ENCODE results near the gene PTPRN2. TPM values are rescaled to one million over a fixed set of nuclear protein-coding genes. Genes with fewer than 3 reads are reported as not detected.

The PTPRN2 gene
- total RNA-seq, 1 donor from 2014 or later: 32.2 TPM

- Mint-ChIP-seq H3K27me3 (ENCODE audit: low read depth) (no peaks in the 10 kb centered on the region), H3K4me1 (peaks cover 31% of the 10 kb centered on the region), H3K36me3 (ENCODE audit: low read depth) (no peaks in the 10 kb centered on the region), H3K27ac (ENCODE audit: unreplicated experiment) (no peak overlapping the region), H3K9me3 (no peaks in the 10 kb centered on the region), H3K4me3 (no peak overlapping the region)
- no peak for DNase-seq (ENCODE audit: low read depth, low spot score)
- no peak for TF ChIP-seq CTCF (conservative IDR thresholded peaks at IDR 0.05)
Measured at GRCh38 chr7:158005531-158005930, 582.1 kb downstream of the PTPRN2 start.

GRCh38 chr7:158004123-158004490 is 583.5 kb downstream of the PTPRN2 start:
- peaks cover 28% of the 10 kb centered on the region for H3K4me1 Mint-ChIP-seq
- no peaks in the 10 kb centered on the region for H3K9me3 Mint-ChIP-seq
- DNase-seq (ENCODE audit: low read depth, low spot score): no peak
- no peak overlapping the region for H3K4me3 Mint-ChIP-seq
- H3K27ac Mint-ChIP-seq (ENCODE audit: unreplicated experiment): no peak overlapping the region
- no peaks in the 10 kb centered on the region for H3K27me3 Mint-ChIP-seq (ENCODE audit: low read depth)
- H3K36me3 Mint-ChIP-seq (ENCODE audit: low read depth): no peaks in the 10 kb centered on the region
- TF ChIP-seq CTCF (conservative IDR thresholded peaks at IDR 0.05): no peak

- no peak for DNase-seq (ENCODE audit: low read depth, low spot score)
Measured at GRCh38 chr7:158003441-158004122, 584.0 kb downstream of the PTPRN2 start.

GRCh38 chr7:158002486-158003080 is 585.0 kb downstream of the PTPRN2 start:
- H3K36me3 Mint-ChIP-seq (ENCODE audit: low read depth): no peaks in the 10 kb centered on the region
- H3K9me3 Mint-ChIP-seq: no peaks in the 10 kb centered on the region
- no peaks in the 10 kb centered on the region for H3K27me3 Mint-ChIP-seq (ENCODE audit: low read depth)
- TF ChIP-seq CTCF (conservative IDR thresholded peaks at IDR 0.05): no peak
- H3K4me3 Mint-ChIP-seq: no peak overlapping the region
- no peak for DNase-seq (ENCODE audit: low read depth, low spot score)
- peaks cover 15% of the 10 kb centered on the region for H3K4me1 Mint-ChIP-seq
- no peak overlapping the region for H3K27ac Mint-ChIP-seq (ENCODE audit: unreplicated experiment)

More at GRCh38 chr7:158003441-158004122, 584.0 kb downstream of the PTPRN2 start:
- Mint-ChIP-seq H3K27me3 (ENCODE audit: low read depth) (no peaks in the 10 kb centered on the region), H3K36me3 (ENCODE audit: low read depth) (no peaks in the 10 kb centered on the region), H3K9me3 (no peaks in the 10 kb centered on the region), H3K27ac (ENCODE audit: unreplicated experiment) (no peak overlapping the region), H3K4me3 (no peak overlapping the region), H3K4me1 (peaks cover 24% of the 10 kb centered on the region)
- no peak for TF ChIP-seq CTCF (conservative IDR thresholded peaks at IDR 0.05)

DNA sequence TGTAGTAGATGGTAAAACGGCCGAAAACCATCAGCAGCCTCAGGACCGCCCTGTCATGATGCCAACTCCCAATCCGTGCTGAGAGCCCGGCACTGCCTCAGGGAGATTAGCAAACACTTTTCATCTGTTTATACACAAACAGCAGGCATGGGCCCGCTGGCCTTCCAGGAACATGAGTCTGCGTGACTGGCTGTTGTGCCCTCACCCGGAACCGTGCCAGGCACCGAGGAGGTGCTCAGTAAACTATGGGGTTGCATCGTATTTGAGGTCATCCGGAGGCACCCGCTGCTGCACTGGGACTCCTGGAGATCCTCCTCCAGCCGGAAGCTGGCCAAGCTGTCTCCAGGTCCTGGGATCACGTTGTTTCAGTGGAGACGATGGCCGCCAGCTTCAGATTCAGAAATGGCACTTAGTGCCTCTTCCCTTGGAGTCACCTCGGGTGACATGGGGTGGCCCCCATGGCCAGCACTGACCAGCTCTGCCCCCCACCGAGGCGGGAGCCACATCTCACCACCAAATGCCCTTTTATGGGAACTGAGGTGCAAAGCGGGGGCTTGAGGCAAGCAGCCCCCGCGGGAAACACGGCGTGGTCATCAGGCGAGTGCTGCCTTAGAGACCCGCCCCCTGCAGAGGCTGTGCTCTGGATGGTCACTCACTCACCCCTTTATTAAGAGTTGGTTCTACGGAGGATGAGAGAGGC is 585.9 kb downstream of the PTPRN2 start:
- Mint-ChIP-seq H3K36me3 (ENCODE audit: low read depth) (no peaks in the 10 kb centered on the region), H3K9me3 (no peaks in the 10 kb centered on the region), H3K27me3 (ENCODE audit: low read depth) (no peaks in the 10 kb centered on the region), H3K4me3 (no peak overlapping the region), H3K27ac (ENCODE audit: unreplicated experiment) (no peak overlapping the region), H3K4me1 (peaks cover 15% of the 10 kb centered on the region)
- no peak for TF ChIP-seq CTCF (conservative IDR thresholded peaks at IDR 0.05)
- no peak for DNase-seq (ENCODE audit: low read depth, low spot score)
